ENCODE measurements around the gene RPL35A. TPM values are rescaled to one million over a fixed set of nuclear protein-coding genes. Genes with fewer than 3 reads are reported as not detected.

RPL35A gene
- total RNA-seq, 4 donors from 2014 or later, result 632 to 3,558 (median 1,624) TPM

DNA sequence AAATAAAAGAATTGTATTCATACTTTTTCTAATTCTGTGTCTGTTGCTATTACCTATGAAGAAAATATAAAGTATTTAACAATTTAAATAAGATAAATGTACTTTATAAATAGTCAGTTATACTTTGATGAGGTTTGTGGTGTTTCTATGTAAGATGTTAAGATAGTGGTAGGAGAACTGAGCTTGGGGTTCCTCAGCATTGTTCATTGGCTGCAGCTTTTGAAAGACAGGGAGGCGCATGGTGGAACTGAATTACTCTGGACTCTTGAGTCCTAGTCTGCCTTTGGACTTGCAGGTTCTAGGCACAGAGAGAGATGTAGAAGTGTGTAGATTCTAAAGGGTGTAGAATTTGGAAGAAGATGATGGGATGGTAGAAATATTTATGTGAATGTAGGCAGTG, 33.1 kb downstream of the RPL35A start:
- intact Hi-C loops (cut with DNase I; ENCODE audit: low total_unique reads), result no loop called here
- no peaks in the 10 kb centered on the region for H3K4me1 ChIP-seq
- no peaks in the 10 kb centered on the region for H3K36me3 ChIP-seq
- no peak overlapping the region for H3K27ac ChIP-seq
- H3K4me3 ChIP-seq, result no peak overlapping the region
- no peaks in the 10 kb centered on the region for H3K27me3 ChIP-seq
- TF ChIP-seq POLR2A (IDR thresholded peaks at IDR 0.05), result no peak
- TF ChIP-seq, protein P1, sequence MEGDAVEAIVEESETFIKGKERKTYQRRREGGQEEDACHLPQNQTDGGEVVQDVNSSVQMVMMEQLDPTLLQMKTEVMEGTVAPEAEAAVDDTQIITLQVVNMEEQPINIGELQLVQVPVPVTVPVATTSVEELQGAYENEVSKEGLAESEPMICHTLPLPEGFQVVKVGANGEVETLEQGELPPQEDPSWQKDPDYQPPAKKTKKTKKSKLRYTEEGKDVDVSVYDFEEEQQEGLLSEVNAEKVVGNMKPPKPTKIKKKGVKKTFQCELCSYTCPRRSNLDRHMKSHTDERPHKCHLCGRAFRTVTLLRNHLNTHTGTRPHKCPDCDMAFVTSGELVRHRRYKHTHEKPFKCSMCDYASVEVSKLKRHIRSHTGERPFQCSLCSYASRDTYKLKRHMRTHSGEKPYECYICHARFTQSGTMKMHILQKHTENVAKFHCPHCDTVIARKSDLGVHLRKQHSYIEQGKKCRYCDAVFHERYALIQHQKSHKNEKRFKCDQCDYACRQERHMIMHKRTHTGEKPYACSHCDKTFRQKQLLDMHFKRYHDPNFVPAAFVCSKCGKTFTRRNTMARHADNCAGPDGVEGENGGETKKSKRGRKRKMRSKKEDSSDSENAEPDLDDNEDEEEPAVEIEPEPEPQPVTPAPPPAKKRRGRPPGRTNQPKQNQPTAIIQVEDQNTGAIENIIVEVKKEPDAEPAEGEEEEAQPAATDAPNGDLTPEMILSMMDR (IDR thresholded peaks at IDR 0.05), result no peak
- no peak for DNase-seq
- no peaks in the 10 kb centered on the region for H3K9me3 ChIP-seq

DNA sequence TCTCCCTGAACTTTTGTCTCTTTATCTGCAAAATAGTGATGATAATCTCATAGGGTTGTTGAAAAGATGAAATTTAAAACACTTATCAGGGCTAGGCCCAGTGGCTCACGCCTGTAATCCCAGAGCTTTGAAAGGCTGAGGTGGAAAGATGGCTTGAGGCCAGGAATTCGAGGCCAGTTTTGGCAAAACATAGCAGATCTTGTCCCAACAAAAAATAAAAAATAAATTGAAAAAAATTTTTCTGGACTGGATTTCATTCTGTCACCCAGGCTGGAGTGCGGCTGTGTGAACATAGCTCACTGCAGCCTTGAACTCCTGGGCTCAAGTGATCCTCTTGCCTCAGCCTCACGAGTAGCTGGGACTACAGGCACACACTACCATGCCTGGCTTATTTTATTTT, 39.7 kb downstream of the RPL35A start:
- Histone ChIP-seq H3K27me3 (no peaks in the 10 kb centered on the region), H3K4me3 (no peak overlapping the region), H3K4me1 (no peaks in the 10 kb centered on the region), H3K9me3 (no peaks in the 10 kb centered on the region), H3K27ac (no peak overlapping the region), H3K36me3 (no peaks in the 10 kb centered on the region)
- TF ChIP-seq POLR2A (IDR thresholded peaks at IDR 0.05), result no peak
- TF ChIP-seq, protein P1 (IDR thresholded peaks at IDR 0.05), result no peak
- intact Hi-C loops (cut with DNase I; ENCODE audit: low total_unique reads), result no loop called here
- DNase-seq, result no peak

DNA sequence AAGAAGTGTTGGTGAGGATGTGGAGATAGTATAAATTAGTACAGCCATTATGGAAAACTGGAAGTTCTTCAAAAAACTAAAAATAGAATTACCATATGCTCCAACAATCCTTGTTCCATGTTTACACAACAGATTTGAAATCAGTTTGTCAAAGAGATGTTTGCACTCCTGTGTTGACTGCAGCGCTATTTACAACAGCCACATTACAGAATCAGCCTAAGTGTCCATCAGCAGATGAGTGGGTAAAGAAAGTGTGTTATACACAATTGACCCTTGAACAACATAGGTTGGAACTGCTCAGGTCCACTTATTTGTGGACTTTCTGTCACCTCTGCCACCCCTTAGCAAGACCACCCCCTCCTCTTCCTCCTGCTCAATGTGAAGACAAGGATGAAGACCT, 44.7 kb downstream of the RPL35A start:
- Histone ChIP-seq H3K9me3 (no peaks in the 10 kb centered on the region), H3K27ac (no peak overlapping the region), H3K36me3 (no peaks in the 10 kb centered on the region), H3K4me1 (no peaks in the 10 kb centered on the region), H3K27me3 (no peaks in the 10 kb centered on the region), H3K4me3 (no peak overlapping the region)
- TF ChIP-seq, protein P1 (IDR thresholded peaks at IDR 0.05), result no peak
- TF ChIP-seq POLR2A (IDR thresholded peaks at IDR 0.05), result no peak
- intact Hi-C loops (cut with DNase I; ENCODE audit: low total_unique reads), result no loop called here
- DNase-seq, result no peak

DNA sequence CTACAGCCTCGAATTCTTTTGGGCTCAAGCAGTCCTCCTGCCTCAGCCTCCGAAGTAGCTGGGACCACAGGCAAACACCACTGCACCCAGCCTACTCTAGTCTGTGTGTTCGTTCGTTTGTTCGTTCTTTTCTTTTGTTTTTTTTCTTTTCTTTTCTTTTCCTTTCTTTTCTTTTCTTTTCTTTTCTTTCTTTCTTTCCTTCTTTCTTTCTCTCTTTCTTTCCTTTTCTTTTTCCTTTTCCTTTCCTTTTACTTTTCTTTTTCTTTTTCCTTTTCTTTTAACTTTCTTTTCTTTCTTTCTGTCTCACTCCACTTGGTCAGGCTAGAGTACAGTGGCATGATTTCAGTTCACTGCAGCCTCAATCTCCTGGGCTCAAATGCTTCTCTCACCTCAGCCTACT, 46.9 kb downstream of the RPL35A start:
- intact Hi-C loops (cut with DNase I; ENCODE audit: low total_unique reads), result no loop called here
- no peaks in the 10 kb centered on the region for H3K4me1 ChIP-seq
- H3K36me3 ChIP-seq, result no peaks in the 10 kb centered on the region

DNA sequence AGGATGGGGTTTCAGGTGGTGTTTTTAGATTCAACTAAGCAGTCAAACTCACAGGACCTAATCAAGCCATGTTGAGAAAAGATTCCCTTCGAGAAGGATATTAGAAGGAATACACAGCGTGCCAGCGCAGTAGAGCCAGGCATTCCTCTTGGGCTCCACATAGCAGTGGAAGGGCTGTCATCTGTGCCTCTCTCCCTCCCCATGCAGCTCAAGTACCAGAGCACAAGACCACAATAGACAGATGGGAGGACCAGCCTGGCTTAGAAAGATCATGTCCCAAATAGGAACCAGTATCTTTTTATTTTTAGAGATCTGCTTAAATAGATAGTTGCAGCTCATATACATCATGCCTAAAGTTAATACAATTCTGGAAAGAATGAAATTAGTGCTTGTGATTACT, 47.9 kb downstream of the RPL35A start:
- no peaks in the 10 kb centered on the region for H3K9me3 ChIP-seq
- TF ChIP-seq, protein P1 (IDR thresholded peaks at IDR 0.05), result no peak
- no peak for TF ChIP-seq POLR2A (IDR thresholded peaks at IDR 0.05)
- H3K4me1 ChIP-seq, result no peaks in the 10 kb centered on the region
- H3K27me3 ChIP-seq, result no peaks in the 10 kb centered on the region
- intact Hi-C loops (cut with DNase I; ENCODE audit: low total_unique reads), result no loop called here
- H3K27ac ChIP-seq, result no peak overlapping the region
- DNase-seq, result no peak
- no peak overlapping the region for H3K4me3 ChIP-seq
- no peaks in the 10 kb centered on the region for H3K36me3 ChIP-seq

More for the DNA sequence above, 46.9 kb downstream of the RPL35A start:
- DNase-seq, result no peak
- Histone ChIP-seq H3K9me3 (no peaks in the 10 kb centered on the region), H3K27me3 (no peaks in the 10 kb centered on the region), H3K4me3 (no peak overlapping the region), H3K27ac (no peak overlapping the region)
- TF ChIP-seq POLR2A (IDR thresholded peaks at IDR 0.05), result no peak
- TF ChIP-seq, protein P1 (IDR thresholded peaks at IDR 0.05), result no peak

Small RNA genes within 50 kb of the gene (small RNA-seq; reads per million reads assigned to genes)
- gene RNU6-621P, result not detected

Other genes starting within 250 kb of the RPL35A start
- gene RUBCN, start 213.3 kb upstream of the RPL35A start, total RNA-seq, result 10 to 100 TPM in 3 of 4 donors, 1 to 10 TPM in 1; 8.2 to 36.4 (median 13.9) TPM
- 100 to 1,000 TPM in 1 of 4 donors, 10 to 100 TPM in 3; 22.5 to 100 (median 45.5) TPM for gene FYTTD1, start 200.3 kb upstream of the RPL35A start, total RNA-seq
- gene LRCH3, start 158.9 kb upstream of the RPL35A start, total RNA-seq, result 100 to 1,000 TPM in 2 of 4 donors, 10 to 100 TPM in 2; 73.5 to 108 (median 100) TPM
- 10 to 100 TPM in 1 of 4 donors, 1 to 10 TPM in 2, under 1 TPM in 1; 0.77 to 11.3 (median 6.8) TPM for gene LMLN, start 10.0 kb downstream of the RPL35A start, total RNA-seq